ENCODE data around the gene C20orf204.
A peak's percentile ranks its signal among the peaks of the same experiment; 100 is the strongest.
"Not testable (repeated sequence)": the region's sequence is repeated elsewhere in the genome, so short reads cannot be mapped to it uniquely, and the experiment has no call there.

The C20orf204 gene, protein sequence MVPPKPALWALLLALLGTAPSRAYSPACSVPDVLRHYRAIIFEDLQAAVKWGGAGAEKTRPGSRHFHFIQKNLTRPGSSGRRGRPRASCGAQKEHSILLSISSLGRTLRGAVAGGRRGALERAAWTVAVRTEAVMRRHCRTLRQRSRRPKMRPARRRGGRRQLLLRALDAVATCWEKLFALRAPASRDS

DNA sequence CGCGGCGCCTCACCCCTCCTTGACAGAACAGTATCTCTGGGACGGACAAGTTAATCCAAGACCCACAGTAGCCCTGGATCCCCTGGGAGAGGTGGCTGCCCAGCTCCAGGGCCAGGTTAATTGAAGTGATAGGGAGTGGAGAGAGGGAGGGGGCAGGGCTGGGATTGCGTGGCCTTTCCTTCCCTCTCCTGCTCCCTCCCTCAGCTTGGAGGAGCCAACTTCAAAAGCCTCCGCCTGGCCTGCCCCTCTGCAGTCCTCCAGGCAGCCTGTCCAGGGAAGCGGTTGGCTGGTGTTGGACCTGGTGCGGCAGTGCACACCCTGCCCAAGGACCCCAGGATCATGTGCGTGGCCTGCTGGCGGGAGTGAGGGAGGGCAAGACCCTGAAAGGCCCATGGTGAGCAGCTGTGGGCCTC is at the start of gene C20orf204:
TSS of gene C20orf204 (plus strand) at position 250 of the 413 bp plus-strand sequence. CDS start at position 392, 142 bp downstream.
- no peak for DNase-seq

DNA sequence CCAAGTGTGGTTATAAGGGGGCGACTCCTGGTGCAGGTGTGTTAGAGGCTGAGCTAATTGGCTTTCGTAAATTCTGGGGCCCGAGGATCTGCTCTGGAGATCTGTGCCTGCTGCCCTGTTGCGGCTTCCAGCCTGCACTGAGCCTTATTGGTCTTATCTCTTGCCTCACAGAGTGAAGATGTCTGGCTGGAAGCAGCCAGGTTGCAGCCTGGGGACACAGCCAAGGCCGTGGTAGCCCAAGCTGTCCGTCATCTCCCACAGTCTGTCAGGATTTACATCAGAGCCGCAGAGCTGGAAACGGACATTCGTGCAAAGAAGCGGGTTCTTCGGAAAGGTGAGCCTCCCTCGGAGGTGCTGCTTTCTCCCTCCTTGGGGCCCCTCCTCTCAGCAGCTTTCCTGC is 35.1 kb upstream of the C20orf204 start:
- no peak for DNase-seq

DNA sequence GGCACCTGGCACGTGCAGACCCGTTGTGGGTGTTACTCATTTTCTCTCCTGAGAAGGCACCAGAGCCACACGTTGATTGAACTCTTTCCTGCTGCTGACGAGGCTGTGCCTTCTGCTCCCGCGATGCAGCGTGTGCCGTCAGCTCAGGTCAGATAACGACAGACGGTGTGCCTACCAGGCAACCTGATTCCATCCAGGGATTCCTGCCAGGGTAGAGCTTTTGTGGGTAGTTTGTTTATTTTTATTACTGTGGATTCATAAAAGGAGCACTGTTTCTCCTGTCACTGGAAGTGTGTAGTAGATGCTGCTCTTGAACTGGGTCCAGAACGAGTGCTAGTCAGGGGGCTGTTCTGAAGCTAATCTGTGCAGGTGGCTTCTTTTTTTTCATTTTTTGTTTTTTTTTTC is 34.4 kb upstream of the C20orf204 start:
- peak in 4 of 56 donors; percentile 1 to 22 (median 13) for DNase-seq

DNA sequence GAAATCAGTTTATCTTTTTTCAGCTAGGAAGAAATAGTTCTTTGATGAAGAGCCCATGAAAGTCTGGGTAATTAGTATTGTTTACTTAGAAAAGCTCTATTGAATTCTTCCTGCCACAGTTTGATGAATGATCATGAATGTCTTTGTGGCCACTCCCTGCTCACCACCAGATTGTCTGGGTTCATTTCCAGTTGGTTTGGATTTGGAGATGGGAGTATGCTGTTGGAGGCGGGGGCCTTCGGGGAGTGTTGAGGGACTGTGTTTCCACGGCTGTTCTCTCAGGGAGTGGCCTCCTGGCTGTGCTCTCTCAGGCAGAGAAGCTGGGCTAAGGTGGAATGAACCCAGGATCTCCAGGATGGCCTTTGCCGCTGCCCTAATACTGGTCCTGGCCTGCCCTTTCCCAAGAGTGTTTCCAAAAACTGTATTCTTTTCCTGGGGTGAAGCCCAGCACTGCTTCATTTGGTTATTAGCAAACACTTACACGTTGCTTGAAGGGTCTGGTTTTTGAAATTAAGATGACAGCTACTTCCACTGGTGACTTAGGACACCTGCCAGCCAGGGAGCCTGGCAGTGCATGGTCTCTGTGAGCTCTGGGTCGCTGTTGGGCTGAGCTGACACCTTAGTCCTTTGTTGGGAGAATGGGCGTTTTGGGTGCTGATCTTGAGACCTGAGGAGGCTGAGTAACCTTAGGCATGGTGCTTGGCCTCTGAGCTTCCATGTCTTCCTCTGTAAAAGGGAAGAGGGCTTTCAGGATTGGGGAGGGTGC is 31.8 kb upstream of the C20orf204 start:
- no peak for DNase-seq

DNA sequence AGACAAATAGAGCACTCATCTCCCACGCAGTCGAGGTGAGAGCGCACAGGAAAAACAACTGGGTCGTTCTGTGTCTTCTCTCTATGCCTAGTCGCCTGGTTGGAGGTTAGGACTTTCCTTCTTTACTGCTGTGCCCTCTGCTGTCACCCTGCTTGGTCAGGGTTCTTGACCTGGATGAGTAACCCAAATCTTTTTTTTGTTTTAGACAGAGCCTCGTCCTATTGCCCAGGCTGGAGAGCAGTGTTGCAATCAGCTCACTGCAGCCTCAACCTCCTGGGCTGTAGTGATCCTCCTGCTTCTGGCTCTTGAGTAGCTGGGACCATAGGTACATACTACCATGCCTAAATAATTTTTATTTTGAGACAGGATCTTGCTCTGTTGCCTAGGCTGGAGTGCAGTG is 30.6 kb upstream of the C20orf204 start:
- no peak for DNase-seq

DNA sequence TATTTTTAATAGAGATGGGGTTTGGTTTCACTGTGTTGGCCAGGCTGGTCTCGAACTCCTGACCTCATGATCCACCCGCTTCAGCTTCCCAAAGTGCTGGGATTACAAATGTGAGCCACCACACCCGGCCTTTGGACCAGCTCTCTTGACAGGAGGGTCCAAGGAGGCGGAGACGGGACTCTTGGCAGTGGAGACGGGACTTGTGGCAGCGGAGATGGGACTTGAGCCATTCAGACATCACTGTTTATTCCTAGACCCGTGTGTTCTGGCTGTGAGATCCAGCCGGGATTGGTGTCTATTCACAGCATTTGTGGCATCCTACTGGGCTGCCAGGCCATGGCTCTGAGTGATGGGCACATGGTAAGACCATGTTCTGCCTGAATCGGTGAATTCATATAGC is 29.5 kb upstream of the C20orf204 start:
- DNase-seq, result peak in 12 of 56 donors; percentile 2 to 40 (median 20)

DNA sequence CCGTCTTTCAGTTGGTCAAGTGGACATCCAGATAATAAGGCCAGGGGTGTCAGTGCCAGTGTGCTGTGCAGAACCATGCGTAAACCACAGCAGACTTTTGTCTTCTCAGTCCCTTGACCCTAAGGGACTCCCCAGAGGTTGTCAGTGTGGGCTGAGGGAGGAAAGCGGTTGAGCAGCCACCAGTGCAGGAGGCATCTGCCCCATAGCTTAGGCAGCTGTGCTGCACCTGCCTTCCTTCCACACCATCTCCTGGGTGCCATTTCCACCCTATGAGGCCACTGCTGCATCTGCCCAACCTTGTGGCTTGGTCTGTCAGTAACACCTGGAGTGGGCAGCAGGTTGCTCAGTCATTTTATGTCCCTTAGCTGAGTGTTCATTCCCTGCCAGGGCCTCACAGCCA is 29.1 kb upstream of the C20orf204 start:
- no peak for DNase-seq

GRCh38 chr20:64009811-64010387 is 26.1 kb upstream of the C20orf204 start:
- no peak for DNase-seq

GRCh38 chr20:64010711-64011237 is 25.2 kb upstream of the C20orf204 start:
- DNase-seq, result no peak

DNA sequence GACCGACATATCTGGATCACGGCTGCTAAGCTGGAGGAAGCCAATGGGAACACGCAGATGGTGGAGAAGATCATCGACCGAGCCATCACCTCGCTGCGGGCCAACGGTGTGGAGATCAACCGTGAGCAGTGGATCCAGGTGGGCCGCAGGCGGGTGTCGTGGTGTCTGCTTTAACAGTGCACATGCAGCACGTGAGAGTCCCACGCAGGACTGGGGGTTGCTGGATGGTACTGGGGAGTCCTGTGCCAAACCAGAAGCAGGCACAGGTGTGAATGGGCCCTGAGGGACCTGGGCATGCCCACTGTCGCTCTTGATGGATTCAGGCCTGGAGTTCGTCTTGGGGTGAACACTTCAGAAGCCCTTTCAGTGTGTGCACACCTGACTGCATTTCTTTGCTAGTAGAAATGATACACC is 24.6 kb upstream of the C20orf204 start:
- no peak for DNase-seq

DNA sequence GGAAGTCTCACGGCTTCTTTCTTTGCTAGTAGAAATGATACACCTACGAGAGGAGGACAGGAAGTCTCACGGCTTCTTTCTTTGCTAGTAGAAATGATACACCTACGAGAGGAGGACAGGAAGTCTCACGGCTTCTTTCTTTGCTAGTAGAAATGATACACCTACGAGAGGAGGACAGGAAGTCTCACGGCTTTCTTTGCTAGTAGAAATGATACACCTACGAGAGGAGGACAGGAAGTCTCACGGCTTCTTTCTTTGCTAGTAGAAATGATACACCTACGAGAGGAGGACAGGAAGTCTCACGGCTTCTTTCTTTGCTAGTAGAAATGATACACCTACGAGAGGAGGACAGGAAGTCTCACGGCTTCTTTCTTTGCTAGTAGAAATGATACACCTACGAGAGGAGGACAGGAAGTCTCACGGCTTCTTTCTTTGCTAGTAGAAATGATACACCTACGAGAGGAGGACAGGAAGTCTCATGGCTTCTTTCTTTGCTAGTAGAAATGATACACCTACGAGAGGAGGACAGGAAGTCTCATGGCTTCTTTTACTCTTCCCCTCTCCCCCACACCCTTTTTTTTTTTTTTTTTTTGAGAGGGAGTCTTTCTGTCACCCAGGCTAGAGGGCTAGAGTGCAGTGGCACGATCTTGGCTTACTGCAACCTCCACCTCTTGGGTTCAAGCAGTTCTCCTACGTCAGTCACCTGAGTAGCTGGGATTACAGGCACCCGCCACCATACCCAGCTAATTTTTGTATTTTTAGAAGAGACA is 23.4 kb upstream of the C20orf204 start:
- not testable (repeated sequence) for DNase-seq

DNA sequence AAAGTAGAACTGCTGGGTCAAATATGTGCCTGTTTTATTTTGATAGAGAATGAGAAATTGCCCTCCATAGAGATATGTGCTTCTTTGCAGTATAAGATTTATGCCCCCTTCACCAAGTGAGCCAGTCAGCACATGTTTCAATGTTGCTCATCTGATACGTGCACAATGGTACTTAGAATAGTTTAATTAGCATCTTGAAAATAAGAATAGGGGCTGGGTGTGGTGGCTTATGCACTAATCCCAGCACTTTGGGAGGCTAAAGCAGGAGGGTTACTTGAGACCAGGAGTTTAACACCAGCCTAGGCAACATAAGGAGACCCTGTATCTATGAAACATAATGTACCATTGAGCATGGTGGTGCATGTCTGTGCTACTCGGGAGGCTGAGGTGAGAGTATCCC is 20.3 kb upstream of the C20orf204 start:
- DNase-seq, result no peak

GRCh38 chr20:64021124-64021975 is 14.6 kb upstream of the C20orf204 start:
- no peak for DNase-seq

DNA sequence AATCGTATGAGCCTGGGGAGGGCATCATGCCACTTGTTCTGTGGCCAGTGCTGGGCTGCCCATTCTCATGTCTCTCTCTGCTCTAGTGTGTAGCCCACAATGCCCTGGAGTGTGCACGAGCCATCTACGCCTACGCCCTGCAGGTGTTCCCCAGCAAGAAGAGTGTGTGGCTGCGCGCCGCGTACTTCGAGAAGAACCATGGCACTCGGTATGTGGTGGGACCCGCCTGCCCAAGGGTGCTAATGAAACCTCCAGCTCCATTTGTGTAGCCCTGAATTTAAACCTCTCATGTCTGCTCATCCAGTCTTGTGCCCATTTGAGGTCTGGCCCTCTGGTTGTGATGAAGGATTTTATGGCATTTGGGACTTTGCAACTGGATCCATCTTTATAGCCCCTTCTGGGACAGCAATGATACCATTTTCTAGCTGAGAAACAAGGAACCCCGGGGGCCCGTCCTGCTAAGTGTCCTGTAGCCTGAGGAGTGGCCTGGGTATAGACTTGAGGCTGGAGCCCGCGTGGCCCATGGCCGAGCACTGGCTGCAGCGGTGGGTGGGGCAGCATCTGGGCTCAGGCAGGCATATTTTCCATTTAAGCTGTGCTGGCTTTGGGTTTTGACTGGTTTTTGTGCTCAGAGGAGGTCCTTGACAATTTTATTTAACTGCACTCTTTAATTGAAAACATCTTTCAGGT is 13.2 kb upstream of the C20orf204 start:
- DNase-seq, result no peak

- no peak for DNase-seq
Observed at GRCh38 chr20:64023361-64024140, 12.4 kb upstream of the C20orf204 start.

GRCh38 chr20:64024141-64024990 is 11.6 kb upstream of the C20orf204 start:
- no peak for DNase-seq

DNA sequence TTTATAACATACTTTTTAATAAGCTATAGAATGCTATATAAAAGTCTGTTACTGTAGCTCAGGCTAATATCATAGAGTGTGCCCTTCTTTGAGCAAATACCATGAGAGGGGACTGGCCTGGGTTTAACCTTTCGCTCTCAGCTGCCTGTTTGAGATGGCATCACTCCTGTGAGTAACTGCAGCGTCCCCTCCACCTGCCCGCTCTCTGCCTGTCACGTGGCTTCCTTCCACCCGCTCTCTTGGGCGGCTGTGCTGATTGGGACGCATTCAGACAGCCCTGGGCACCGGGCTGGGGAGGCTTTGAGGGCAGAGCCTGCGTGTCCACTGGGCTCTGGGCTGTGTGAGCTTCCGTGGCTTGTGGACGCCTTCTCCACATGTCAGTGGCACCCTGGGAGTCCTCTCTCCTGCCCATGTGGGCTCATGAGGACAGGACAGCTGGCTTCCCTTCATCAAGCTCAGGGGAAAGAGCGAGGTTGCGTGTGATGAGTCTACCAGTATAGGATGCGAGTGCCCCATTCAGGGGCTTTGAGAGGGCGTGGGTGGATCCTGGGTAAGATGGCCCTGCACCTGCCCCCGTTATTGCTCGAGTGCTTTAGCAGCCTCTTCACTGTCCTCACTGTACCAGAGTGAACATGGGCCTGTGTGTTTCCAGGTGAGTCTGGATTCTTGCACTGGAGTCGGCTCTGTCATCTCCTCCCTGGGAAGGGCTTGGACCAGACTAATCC is 10.7 kb upstream of the C20orf204 start:
- no peak for DNase-seq

Measured in amygdala (tissue), 56 donors.